SK-N-SH (cell line): ENCODE results near the gene LIX1L.

Experiments
- CHD2 ChIP-seq: fragments of 150-350 bp; IDR thresholded peaks from 2 replicates; pipeline ENCODE4 v1.6.1; 2018; ENCODE audit warnings: low read length; ENCODE audit not compliant: partially characterized antibody
- CTCF ChIP-seq: fragments of 200-600 bp; sonication (generic); IDR thresholded peaks from 2 replicates; pipeline ENCODE4 v1.6.1; 2017; ENCODE audit warnings: antibody characterized with exemption, mild to moderate bottlenecking, moderate library complexity
- JUND ChIP-seq: IDR thresholded peaks from 2 replicates; pipeline ENCODE4 v1.4.0; 2012
- MAX ChIP-seq: IDR thresholded peaks from 2 replicates; pipeline ENCODE4 v1.4.0; 2012; ENCODE audit warnings: low read depth
- PBX3 ChIP-seq: IDR thresholded peaks from 2 replicates; pipeline ENCODE4; 2012
- RXRA ChIP-seq: IDR thresholded peaks from 2 replicates; pipeline ENCODE4 v1.4.0; 2012; ENCODE audit warnings: low read depth, mild to moderate bottlenecking, borderline replicate concordance
- TAF1 ChIP-seq: IDR thresholded peaks from 2 replicates; pipeline ENCODE4 v1.6.1; 2012; ENCODE audit warnings: low read depth, mild to moderate bottlenecking, low read length, moderate library complexity, borderline replicate concordance
- USF2 ChIP-seq: fragments of 150-350 bp; IDR thresholded peaks from 2 replicates; pipeline ENCODE4 v1.6.1; 2017; ENCODE audit warnings: antibody characterized with exemption, low read length, low read depth, borderline replicate concordance

- no peak; the same call in 1 of the 2 replicates for TF ChIP-seq CTCF
- TF ChIP-seq USF2: no peak
- no peak for TF ChIP-seq RXRA
- TF ChIP-seq CHD2: no peak
- no peak for TF ChIP-seq MAX
- TF ChIP-seq PBX3: no peak
- TF ChIP-seq TAF1: no peak
- TF ChIP-seq JUND: no peak
Observed at GRCh38 chr1:145901312-145902021, 56.4 kb downstream of the LIX1L start.
